Esophagus squamous epithelium (tissue), 5 donors: Measurements from ENCODE around the gene DOCK3. TPM values are rescaled to one million over a fixed set of nuclear protein-coding genes. Genes with fewer than 3 reads are reported as not detected.

Experiments used
- DNase-seq: peaks from one replicate; lab custom pipeline; 2025; lab: John Stamatoyannopoulos, UW
- H3K27ac ChIP-seq, 4 donors: fragments of 200-600 bp; sonication (generic); one replicate each; pipeline ENCODE4 v1.5.1; 2016 to 2019; ENCODE audit warnings: mild to moderate bottlenecking in 1 of 4
- H3K27me3 ChIP-seq, 4 donors: fragments of 200-600 bp; sonication (generic); 1 replicate in 3 of 4; 2 replicates in 1 of 4; pipeline versions ENCODE4 v1.5.1 to v1.6.0; 2017 to 2021; ENCODE audit warnings: antibody characterized with exemption in 1 of 4
- H3K36me3 ChIP-seq, 3 donors: fragments of 200-600 bp; sonication (generic); one replicate each; pipeline ENCODE4 v1.5.1; 2016 to 2019
- H3K4me1 ChIP-seq, 3 donors: fragments of 200-600 bp; sonication (generic); one replicate each; pipeline ENCODE4 v1.5.1; 2017 to 2019
- H3K4me3 ChIP-seq, 4 donors: fragments of 200-600 bp; sonication (generic); 1 replicate in 3 of 4; 2 replicates in 1 of 4; pipeline ENCODE4 v1.5.1; 2016 to 2019; ENCODE audit warnings: mild to moderate bottlenecking in 2 of 4, moderate library complexity in 1 of 4
- H3K9me3 ChIP-seq, 3 donors: fragments of 200-600 bp; sonication (generic); one replicate each; pipeline ENCODE4 v1.5.1; 2016 to 2019
- POLR2A ChIP-seq, 4 donors: fragments of 450-650 bp; IDR thresholded peaks; one replicate each; pipeline ENCODE4 v1.6.1; 2017; ENCODE audit warnings: antibody characterized with exemption in 4 of 4, mild to moderate bottlenecking in 4 of 4, moderate library complexity in 3 of 4
- WGBS, 2 donors: methylation state at CpG; one replicate each; pipeline ENCODE4 v1.1.5; 2018; 5-methylcytosine and 5-hydroxymethylcytosine counted together
- intact Hi-C: fragments of 100-400 bp; cut with DNase I; formaldehyde crosslinking; loops from one replicate; pipeline ENCODE4 v1.15.0; 2022
- total RNA-seq, 4 donors: library from RNA; depleted of rRNA; stranded (reverse); fragments of >200 nt; gene quantifications; one replicate each; pipeline ENCODE4 v1.1.0, GENCODE V29; 2016
- TF ChIP-seq, protein P1 (sequence below), 6 experiments: fragments of 450-650 bp in 4 of 6; fragments of 200-600 bp in 2 of 6; sonication (generic) in 2 of 6; IDR thresholded peaks; one replicate each; pipeline ENCODE4 v1.5.1; 2016 to 2019; ENCODE audit warnings: antibody characterized with exemption in 6 of 6, mild to moderate bottlenecking in 4 of 6, moderate library complexity in 4 of 6
- donor health status: DM: yes; HTN: yes; CAD: no.

Gene DOCK3
- total RNA-seq, 4 donors from 2014 or later, result 0.92 to 1.7 (median 1.4) TPM

DNA sequence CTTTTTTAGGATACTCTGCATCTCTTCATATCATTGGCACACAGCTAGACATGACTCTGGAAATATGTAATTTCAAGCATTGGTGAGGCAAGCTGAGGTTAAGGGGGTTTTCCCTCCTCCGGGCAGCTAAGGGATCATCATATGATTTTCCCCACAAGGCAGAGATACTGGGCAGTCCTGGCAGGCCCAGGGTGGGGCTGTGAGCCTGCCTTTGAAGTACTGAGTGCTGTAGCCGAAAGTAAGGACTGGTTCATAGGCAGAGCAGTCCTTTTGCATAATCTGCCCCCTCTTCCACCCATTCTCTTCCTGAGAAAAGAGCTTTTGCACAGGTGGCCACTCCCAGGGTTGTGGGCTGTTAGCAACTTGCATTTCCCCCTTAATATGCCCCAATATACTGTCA is 541.6 kb downstream of the DOCK3 start:
- Histone ChIP-seq H3K27me3 (no peaks in the 10 kb centered on the region), H3K4me1 (no peaks in the 10 kb centered on the region), H3K36me3 (no peaks in the 10 kb centered on the region), H3K9me3 (no peaks in the 10 kb centered on the region), H3K27ac (no peak overlapping the region), H3K4me3 (no peak overlapping the region)
- TF ChIP-seq, protein P1, sequence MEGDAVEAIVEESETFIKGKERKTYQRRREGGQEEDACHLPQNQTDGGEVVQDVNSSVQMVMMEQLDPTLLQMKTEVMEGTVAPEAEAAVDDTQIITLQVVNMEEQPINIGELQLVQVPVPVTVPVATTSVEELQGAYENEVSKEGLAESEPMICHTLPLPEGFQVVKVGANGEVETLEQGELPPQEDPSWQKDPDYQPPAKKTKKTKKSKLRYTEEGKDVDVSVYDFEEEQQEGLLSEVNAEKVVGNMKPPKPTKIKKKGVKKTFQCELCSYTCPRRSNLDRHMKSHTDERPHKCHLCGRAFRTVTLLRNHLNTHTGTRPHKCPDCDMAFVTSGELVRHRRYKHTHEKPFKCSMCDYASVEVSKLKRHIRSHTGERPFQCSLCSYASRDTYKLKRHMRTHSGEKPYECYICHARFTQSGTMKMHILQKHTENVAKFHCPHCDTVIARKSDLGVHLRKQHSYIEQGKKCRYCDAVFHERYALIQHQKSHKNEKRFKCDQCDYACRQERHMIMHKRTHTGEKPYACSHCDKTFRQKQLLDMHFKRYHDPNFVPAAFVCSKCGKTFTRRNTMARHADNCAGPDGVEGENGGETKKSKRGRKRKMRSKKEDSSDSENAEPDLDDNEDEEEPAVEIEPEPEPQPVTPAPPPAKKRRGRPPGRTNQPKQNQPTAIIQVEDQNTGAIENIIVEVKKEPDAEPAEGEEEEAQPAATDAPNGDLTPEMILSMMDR (IDR thresholded peaks at IDR 0.05), result no peak
- no peak for TF ChIP-seq POLR2A (IDR thresholded peaks at IDR 0.05)
- intact Hi-C loops, result no loop called here
- 52 to 80% methylated on average over 2 of the region's 2 CpGs for WGBS, 2 donors
- DNase-seq, result no peak

DNA sequence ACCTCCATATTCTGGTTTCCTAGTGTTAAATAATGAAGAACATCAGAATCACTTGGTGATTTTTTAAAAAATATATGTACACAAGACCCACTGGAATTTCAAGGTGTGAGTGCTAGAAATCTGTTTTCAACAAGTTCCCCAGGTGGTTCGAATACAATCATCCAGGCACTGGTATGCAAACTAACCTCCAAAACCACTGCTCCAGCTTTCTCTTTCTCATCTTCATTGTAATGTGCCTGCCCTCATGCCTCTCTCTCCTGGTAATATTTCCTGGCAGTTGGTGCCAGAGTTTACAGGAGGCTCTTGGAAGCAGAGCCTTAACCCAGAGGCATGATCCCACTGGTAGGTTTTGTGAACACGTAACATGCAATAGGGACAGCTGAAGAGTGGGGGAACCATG is 547.2 kb downstream of the DOCK3 start:
- Histone ChIP-seq H3K36me3 (no peaks in the 10 kb centered on the region), H3K27me3 (no peaks in the 10 kb centered on the region), H3K9me3 (no peaks in the 10 kb centered on the region), H3K27ac (no peak overlapping the region), H3K4me3 (no peak overlapping the region), H3K4me1 (no peaks in the 10 kb centered on the region)
- TF ChIP-seq POLR2A (IDR thresholded peaks at IDR 0.05), result no peak
- TF ChIP-seq, protein P1 (IDR thresholded peaks at IDR 0.05), result no peak
- intact Hi-C loops, result no loop called here
- 68 to 87% methylated on average over 2 of the region's 2 CpGs for WGBS, 2 donors
- no peak for DNase-seq

DNA sequence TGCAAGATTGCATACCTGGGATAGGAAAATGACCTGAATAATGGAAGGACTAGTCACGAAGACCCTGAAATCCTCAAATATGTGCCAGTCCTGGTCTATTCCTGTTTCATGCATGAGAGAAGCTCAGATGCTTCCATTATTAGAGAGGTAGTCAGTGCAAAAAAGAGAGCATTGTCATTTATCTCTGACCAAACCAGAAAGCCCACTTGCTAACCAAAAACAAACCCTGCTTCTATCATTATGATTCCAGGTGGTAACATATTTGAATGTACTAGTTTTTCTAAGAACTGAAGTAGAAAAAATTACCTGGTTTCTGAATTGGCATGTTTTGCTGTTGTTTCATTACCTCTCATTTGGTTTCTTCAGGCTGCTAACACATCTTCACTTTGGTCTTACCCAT is 549.6 kb downstream of the DOCK3 start:
- Histone ChIP-seq H3K4me3 (no peak overlapping the region), H3K36me3 (no peaks in the 10 kb centered on the region), H3K9me3 (no peaks in the 10 kb centered on the region), H3K27me3 (no peaks in the 10 kb centered on the region), H3K4me1 (no peaks in the 10 kb centered on the region), H3K27ac (no peak overlapping the region)
- TF ChIP-seq, protein P1 (IDR thresholded peaks at IDR 0.05), result no peak
- no peak for TF ChIP-seq POLR2A (IDR thresholded peaks at IDR 0.05)
- DNase-seq, result no peak
- intact Hi-C loops, result no loop called here
- 58 to 71% methylated on average over 1 of the region's 1 CpG for WGBS, 2 donors

DNA sequence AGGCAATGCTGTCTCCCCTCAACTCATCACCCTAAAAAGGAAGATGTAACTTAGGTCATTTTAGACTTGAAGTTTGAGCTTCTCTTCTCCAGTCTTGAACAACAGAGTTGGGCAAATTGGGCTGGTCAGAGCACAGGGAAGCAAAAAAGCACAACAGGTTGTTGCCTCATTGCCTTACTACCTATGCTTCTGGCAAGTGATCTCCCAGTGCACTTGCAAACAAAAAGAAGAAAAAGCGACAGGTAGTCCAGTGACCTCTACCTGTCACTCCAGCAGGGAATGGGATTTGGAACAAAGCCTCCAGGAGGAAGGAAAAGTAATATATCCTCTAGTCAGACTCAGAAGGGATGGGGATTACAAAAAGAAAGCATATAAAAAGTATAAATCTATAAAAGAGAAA is 550.1 kb downstream of the DOCK3 start:
- intact Hi-C loops, result no loop called here
- Histone ChIP-seq H3K27ac (no peak overlapping the region), H3K27me3 (no peaks in the 10 kb centered on the region), H3K4me1 (no peaks in the 10 kb centered on the region), H3K9me3 (no peaks in the 10 kb centered on the region), H3K36me3 (no peaks in the 10 kb centered on the region), H3K4me3 (no peak overlapping the region)
- no peak for DNase-seq
- TF ChIP-seq, protein P1 (IDR thresholded peaks at IDR 0.05), result no peak
- TF ChIP-seq POLR2A (IDR thresholded peaks at IDR 0.05), result no peak
- WGBS, 2 donors, result 70 to 100% methylated on average over 1 of the region's 1 CpG

DNA sequence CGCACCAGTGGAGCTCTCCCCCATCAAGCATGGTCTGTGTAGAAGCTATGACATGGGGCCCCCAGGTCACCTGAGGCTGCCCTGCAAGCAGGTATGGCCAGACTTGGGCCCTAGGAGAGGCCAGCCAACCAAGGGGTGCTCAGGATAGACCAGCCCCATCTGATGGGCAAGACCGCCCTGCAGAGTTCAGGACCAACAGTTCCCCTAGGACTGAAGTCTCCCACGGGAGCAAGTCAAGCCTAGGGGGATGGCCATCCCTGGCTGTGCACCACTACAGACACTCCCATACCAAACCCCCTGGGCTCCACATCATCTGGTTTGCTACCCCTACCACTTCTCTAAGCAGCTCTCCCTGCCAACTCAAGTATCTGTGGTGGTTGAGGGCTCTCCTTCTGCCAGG is 568.2 kb downstream of the DOCK3 start:
- DNase-seq, result no peak
- Histone ChIP-seq H3K9me3 (no peaks in the 10 kb centered on the region), H3K27me3 (no peaks in the 10 kb centered on the region), H3K27ac (no peak overlapping the region), H3K36me3 (no peaks in the 10 kb centered on the region), H3K4me1 (no peaks in the 10 kb centered on the region), H3K4me3 (no peak overlapping the region)
- intact Hi-C loops, result no loop called here
- whole genome bisulfite sequencing, 2 donors, result 65 to 76% methylated on average over 2 to 3 of the region's 3 CpGs
- TF ChIP-seq POLR2A (IDR thresholded peaks at IDR 0.05), result no peak
- TF ChIP-seq, protein P1 (IDR thresholded peaks at IDR 0.05), result no peak
